Measurements from ENCODE around the gene DSCAM.

The DSCAM gene

DNA sequence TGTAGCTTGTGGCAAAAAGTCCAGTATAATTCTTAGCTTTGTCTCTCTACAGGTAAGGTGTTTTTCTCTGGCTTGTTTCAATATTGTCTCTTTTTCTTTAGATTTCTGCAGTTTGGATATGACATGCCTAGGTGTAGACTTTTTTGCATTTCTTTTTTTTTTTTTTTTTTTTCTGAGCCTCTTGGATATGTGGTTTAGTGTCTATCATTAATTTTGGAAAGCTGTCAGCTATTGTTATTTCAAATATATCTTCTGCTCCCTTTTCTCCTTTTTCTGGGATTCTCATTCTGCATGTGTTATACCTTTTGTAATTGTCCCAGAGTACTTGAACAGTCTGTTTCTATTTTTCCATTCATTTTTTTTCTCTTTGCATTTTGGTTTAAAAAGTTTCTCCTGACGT is 243.2 kb downstream of the DSCAM start:
- no peak for DNase-seq

GRCh38 chr21:40602080-40602479 is 244.9 kb downstream of the DSCAM start:
- DNase-seq, result no peak

DNA sequence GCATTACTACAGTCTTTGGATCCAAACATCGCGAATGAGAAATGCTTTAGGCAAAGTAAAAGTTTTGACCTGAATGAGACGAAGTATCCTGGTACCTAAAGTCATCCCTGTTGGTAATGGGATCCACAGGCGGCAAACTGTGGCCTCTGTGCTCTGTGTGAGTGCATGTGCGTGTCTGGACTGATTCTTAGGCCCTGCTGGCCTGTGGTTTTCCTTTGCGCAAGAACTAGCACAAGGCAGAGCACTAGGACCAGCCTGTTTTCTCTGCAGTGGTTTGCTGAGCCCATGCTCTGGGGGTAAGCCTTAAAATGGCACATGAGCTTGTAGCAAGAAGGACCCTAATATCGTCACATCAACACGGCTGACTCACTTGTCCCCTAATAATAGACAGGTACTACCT is 251.2 kb downstream of the DSCAM start:
- DNase-seq, result no peak

GRCh38 chr21:40587736-40588346 is 259.1 kb downstream of the DSCAM start:
- DNase-seq, result no peak

DNA sequence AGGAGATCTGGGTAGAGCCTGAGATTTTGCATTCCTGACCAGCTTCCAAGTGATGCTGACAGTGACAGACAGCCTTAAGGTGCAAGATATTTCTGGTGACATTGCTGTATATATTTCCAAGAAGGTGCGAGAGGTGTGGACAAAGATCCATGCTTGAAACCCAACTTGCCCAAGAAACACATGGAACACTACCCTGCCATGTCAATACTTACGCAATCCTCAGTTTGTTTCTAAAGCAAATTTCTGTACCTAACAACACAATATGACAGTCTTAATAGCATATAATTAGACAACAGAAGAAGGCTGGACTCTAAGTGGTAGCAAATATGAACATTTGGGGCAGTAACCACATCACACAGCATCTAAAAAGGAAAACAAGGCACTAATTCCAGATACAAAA is 260.4 kb downstream of the DSCAM start:
- DNase-seq, result no peak

GRCh38 chr21:40577285-40578043 is 269.5 kb downstream of the DSCAM start:
- DNase-seq, result no peak

DNA sequence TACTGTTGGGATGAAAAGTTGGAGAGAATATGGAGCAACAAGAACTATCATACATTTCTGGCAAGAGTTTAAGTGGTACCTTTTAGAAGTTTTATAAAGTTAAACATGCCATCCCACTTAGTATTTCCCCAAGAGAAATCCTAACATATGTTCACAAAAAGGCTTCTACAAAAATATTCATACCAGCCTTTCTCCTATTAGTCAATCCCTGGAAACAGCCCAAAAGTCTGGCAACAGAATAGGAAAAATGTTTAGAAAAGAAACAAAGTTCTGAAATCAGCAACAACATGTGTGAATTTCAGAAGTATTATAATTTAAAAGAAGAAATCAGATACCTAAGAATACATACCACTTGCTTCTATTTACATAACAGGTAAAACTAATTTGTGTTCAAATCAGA is 271.0 kb downstream of the DSCAM start:
- DNase-seq, result no peak

- DNase-seq, result no peak
Measured at GRCh38 chr21:40569357-40569756, 277.6 kb downstream of the DSCAM start.

DNA sequence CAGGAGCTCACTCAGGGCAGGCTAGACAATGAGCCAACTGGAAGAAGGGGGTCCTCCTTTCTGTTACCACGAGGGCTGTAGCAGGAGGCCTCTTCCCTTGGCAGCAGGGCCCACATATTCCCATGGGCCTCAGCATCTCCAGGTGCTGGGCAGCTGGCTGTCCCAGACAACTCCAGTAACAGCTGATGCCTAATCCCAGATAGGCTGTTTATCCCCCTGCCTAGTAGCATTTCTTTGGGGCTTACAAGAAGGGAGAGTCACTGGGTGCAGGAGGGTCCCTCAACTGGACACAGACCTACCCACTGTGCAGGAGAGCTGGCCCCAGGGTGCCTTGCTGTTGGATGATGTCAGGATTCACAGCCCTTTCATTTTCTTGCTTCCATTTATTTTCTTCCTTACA is 278.2 kb downstream of the DSCAM start:
- no peak for DNase-seq

DNA sequence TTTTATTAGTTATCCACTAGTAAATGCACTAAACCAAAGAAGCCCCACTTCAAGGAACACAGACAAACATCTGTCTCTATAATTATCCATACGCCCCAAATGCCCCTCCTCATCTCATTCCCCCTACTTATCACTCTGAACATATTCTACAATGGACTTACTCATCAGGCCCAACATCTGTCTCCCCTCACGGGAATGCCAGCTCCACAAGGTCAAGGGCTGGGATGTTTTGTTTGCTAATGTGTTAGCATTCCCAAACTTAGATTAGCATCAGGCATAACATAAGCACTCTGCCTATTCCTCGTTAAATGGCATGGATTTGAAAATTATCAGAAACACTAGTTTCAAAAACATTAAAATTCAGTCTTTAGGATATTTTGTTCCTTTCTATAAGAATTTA is 279.5 kb downstream of the DSCAM start:
- no peak for DNase-seq

- no peak for DNase-seq
Measured at GRCh38 chr21:40566486-40566885, 280.5 kb downstream of the DSCAM start.

DNA sequence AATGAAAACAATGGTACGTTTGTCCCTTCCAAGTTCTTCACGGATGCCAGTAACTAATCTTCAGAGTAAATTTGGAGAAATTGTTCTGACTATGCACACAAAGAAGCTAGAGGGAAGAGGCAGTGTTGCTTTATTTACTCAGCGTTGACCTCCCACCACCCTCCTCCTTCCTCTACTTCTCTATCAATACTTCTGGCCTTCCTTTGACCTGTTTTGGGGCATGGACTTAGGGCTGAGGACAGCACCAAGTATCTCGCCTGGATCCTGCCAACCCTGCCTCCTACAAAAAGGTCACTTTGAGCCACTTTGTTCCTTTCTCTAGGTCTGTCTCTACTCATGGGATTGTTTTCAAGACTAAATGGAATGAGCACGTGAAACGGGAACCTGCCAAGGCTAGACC is 282.6 kb downstream of the DSCAM start:
- no peak for DNase-seq

- no peak for DNase-seq
Measured at GRCh38 chr21:40563900-40564299, 283.1 kb downstream of the DSCAM start.

DNA sequence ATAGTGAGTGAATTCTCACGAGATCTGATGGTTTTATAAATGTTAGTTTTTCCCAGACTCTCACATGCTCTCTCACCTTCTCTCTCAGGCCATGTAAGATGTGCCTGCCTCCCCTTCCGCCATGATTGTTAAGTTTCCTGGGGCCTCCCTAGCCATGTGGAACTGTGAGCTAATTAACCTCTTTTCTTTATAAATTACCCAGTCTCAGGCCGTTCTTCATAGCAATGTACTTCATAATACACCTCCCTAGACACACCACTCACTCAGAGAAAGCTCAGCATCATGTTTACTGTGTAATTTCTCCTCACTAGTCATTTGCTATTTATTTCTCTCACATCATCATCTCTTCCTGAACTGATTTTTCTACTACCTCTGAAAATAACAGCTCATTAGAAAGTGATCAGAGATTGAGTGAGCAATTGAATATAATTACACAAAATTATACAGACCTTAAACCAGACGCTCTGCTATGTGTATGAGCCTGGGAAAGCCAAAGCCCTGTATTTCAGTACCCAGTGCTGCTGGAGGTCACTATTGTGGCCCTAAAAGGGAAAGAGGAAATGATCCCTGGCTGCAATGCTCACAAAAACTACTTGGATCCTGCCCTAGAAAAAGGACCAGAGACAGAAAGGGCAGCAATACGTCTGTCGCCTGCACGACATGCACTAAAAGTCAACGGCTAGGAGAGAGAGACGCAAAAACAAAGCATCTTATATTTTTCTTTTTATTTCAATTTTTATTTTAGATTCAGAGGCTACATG is 284.5 kb downstream of the DSCAM start:
- DNase-seq, result no peak

DNA sequence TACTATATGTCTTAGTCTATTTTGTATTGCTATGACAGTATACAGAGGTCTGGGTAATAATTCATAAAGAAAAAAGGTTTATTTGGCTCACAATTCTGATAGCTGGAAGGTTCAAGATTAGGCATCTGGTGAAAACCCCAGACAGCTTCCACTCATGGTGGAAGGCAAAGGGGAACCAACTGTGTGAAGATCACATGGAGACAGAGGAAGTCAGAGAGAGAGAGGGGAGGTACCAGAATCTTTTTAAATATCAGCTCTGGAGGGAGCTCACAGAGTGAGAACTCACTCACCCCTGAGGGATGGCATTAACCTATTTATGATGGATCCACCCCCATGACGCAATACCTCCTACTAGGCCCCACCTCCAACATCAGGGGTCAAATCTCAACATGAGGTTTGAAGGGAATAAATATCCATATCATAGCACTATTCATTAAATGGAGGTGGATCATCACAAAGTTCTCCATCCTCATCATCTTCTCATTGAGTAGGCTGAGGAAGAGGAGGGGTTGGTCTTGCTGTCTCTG is 290.5 kb downstream of the DSCAM start:
- no peak for DNase-seq

GRCh38 chr21:40555021-40555528 is 291.9 kb downstream of the DSCAM start:
- no peak for DNase-seq

- DNase-seq, result no peak
Measured at GRCh38 chr21:40553781-40554180, 293.2 kb downstream of the DSCAM start.

GRCh38 chr21:40547906-40548513 is 298.9 kb downstream of the DSCAM start:
- DNase-seq, result no peak

DNA sequence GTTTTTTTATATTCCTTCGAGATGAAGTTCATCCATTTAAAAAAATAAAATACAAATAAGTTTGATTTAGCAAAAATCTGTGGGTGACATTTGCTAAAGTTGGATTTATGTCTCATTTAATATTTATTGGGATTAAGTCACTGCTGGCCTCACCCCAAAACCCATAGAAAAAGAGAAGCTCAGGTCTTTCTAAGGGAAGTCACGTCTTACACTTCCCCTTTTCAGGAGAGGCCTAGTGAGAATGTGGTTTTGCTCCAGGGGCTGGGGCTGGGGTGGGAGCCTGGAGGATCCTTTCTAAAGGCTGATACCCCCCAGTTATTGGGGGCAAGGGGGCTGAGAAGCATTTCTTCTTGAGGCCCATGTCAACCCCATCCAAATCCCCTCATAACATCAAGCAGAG is 300.3 kb downstream of the DSCAM start:
- DNase-seq, result no peak

DNA sequence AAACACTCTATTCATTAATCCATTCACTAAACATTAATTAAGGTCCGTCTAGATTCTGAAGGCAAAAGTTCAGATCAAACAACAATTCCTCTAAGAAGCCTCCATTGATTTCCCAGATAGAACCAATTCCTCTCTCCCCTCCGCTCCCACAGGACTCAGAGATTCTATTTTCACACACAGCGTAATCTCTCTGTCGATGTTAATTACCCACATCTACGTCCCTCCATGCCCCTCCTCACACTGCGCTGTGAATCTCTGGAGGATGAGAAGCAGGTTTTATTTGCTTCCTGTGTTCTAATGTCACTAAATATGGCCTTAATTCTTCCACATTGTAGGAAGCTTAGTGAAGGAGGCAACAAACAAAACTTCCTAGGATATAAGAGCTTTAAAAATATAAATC is 306.7 kb downstream of the DSCAM start:
- no peak for DNase-seq

- no peak for DNase-seq
Measured at GRCh38 chr21:40534886-40535285, 312.1 kb downstream of the DSCAM start.

DNA sequence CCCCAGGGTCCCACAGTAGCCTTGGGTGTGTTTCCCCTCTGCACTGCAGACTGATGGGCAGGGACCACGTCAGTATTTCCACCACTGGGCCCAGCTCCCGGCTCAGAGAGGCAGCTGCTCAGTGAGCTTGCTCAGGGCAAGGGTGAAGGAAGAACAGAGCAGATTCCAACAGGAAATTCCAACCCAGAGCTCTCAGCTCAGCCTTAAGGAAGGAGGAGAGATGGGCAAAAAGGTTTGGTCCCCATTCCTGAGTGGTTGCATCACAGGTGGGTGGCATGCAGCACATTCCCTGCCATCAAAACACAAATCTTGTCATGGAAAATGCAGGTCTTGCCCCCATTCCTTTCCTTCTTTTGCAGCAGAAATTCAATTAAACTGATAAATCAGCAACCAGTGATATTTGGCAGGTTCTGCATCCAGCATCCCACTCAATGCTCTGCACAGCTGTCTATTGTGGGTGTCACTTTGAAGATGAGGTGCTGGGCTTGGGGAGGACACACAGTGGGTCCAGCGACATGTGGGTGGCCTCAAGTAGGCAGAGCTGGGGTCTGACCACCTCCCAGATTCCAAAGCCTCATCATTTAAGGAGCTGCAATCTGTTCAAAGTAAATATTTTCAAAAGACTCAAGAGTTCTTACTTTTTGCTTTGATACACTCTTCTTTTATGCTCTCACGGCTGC is 315.4 kb downstream of the DSCAM start:
- DNase-seq, result no peak

DNA sequence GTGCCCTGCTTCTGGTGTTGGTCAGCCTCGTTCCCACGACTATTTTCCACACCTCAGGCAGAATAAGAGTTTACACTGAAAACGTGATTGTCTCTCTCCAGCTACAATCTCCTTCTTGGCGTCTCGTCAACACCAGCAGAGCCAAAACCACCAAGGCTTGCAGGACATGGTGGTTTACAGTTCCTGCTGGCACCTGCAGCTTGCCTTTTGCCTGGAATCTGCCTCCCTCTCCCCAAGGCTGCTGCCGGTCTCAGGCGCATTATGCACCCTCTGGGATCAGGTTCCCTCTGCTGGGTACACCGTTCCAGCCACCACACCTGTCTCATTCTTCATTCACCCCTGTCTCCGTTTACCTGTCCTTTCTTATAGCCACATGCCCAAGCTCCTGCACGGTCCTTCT is 315.9 kb downstream of the DSCAM start:
- no peak for DNase-seq

All from stimulated activated CD4-positive, alpha-beta T cell treated with anti-CD3 and anti-CD28 coated beads, Interleukin-1b, Interleukin-23, amount 100 ng/mL, for 48 hours (primary cell).